HG03025 (cell line): ENCODE results near the gene ATF6B.
"Not testable (repeated sequence)": the region's sequence is repeated elsewhere in the genome, so short reads cannot be mapped to it uniquely, and the experiment has no call there.

Source experiments
- ATAC-seq: cut with Tn5 transposase; IDR thresholded peaks from one replicate; pipeline ENCODE4 v1.9.1; 2021; ENCODE audit warnings: mild to moderate bottlenecking, moderate library complexity; ENCODE audit not compliant: unreplicated experiment, low FRiP score

The ATF6B gene

DNA sequence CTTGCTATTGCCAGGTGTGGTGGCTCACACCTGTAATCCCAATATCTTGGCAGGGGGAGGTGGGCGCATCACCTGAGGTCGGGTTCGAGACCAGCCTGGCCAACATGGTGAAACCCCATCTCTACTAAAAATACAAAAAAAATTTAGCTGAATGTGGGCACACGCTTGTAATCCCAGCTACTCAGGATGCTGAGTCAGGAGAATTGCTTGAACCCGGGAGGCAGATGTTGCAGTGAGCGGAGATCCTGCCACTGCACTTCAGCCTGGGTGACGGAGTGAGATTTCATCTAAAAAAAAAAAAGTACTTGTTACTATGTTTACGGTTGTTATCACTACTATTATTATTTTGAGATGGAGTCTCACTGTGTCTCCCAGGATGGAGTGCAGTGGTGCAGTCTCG is 28.8 kb upstream of the ATF6B start:
- ATAC-seq: no peak

DNA sequence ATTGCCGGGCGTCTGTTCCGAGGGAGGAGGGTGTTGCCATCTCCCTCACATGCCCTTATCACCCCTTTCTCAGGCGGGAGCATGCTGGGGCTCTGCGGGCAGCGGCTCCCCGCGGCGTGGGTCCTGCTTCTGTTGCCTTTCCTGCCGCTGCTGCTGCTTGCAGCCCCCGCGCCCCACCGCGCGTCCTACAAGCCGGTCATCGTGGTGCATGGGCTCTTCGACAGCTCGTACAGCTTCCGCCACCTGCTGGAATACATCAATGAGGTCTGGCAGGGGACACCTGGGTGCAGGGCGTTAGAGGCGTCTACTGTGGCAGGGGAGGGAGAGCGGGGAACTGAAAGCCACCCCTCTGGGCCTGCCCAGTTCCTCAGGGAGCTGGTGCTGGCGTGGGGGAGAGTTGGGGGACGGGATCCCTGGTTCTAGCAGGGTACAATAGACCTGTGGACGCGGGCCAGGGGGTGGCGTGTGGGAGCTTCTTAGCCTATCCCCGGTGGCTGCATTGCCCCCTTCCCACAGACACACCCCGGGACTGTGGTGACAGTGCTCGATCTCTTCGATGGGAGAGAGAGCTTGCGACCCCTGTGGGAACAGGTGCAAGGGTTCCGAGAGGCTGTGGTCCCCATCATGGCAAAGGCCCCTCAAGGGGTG is 26.6 kb upstream of the ATF6B start:
- no peak for ATAC-seq

DNA sequence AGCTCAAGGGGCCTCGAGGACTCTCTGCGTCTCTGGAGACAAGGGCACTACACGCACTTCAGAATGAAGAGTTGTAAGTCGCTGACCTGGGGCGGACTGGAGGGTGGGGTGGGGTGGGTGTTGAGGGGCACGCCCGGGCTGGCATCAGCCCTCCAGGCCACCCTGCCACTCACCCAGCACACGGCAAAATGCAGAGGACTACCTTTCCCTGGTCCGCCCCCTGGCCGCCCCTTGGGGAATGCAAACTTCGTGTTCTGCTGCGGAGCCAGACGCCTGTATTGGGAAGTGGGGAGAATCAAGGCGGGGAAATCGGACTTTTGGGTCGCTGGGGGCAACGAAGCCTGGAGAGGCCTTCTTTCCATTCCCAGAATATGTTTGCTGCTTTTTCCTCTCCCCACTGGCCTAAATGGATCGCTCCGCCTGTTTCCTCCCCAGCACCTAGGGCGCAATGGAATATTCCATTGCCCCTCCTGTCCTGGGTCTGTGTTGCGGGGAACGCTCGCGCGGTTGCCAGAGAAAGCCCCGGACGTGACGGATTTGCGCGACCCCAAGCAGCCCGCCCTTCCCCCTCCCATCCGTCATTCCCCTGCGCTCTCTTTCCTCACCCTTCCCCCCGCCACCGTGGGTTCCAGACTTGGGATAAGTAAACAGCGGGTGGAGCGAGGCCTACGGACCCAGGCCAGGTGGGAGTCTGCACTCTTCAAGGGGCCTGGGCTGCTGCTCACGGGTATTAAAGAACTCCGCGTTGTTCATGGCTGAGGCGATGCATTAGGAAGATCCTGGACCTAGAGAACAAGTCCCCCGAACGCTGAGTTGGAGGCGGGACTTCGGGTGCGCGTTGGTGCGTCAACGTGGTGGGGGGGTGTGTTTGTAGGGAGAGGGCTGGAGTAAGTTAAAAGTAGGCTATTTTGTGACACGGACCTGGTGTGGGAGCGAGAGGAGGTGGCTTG is 25.8 kb upstream of the ATF6B start, which contains the start of gene PPT2:
Gene PPT2 (plus strand): TSS at position 578 of the 950 bp plus-strand sequence. CDS start 454 bp downstream, outside the sequence.
- no peak for ATAC-seq

DNA sequence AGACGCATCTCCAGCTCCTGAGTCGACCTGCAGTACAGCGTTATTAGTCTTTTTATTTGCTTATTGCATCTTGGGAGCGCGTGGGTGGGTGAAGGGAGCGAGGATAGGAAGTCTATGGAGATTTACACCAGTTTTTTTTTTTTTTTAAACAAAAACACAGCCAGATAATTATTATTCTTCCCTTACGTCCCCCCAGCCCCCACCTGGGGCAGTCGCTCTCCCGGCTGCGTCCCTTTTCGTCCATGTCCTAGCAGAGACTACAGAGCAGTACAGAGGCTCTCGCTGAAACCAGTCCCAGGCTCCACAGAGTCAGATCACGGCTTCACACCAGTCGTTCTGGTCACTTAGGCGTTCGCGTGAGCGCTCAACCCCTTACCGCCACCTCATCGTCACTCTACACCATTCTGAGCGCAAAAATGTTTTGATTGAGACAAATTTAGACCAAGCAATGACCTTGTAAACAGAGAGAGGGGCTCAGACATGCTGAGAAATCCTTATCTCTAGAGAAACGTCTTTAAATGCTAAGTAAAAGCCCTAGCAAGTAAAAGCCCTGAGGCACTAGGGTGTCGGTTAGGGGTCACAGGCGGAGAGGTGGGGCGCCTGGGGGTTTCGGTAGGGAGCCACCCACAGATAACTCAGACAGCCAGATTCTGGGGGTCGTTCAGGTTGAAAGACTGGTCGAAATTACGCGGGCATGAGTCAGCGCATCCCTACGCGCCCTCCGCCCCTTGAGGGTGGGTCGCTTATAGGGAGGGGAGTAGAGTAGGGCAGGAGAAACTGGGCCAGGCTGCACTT is 24.9 kb upstream of the ATF6B start:
- ATAC-seq: no peak

DNA sequence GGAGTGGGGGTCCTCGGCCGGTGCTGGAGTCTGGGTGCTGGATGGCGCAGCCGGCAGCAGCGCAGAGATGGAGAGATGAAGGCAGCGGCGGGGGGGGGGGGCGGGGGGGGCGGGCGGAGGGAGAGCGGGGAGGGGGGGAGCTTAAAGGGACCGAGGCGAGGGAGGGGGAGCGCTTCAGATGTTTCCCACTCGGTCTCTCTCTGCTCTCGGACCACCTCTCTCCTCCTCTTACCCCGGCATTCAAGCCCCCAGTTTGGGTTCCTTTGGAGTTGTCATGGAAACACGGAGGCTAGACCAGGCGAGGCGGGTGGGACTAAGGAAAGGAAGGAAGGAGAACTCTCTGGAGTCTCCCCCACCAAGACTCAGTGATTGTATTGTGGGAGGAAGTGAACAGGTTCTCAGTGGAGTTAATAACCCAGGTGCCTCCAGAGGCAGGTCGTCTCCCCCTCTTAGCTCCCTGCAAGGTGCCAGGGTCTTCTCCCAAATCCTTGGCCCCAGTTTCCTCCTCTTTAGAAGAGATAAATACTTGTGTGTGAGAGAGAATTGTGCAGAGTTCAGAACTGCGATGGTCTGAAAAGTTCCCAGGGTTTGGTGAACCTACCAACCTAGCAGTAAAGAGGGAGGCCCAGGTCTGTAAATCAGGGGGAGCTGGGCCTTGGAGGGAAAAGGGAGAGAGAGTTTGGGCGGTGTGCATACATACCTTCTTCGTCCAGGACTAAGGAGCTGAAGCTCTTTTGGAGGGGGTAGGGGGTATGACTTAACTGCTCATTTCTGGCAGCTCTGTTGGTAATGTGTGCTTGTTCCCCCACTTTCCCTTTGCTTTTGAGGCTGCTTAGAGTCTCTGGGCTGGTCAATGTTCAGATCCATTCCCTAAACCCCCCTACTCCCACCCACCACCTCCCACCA is 24.1 kb upstream of the ATF6B start, which contains the start of gene PRRT1:
Gene PRRT1 (minus strand): TSS at position 77 of the 906 bp plus-strand sequence. CDS start 112 bp downstream, outside the sequence.
- no peak for ATAC-seq

DNA sequence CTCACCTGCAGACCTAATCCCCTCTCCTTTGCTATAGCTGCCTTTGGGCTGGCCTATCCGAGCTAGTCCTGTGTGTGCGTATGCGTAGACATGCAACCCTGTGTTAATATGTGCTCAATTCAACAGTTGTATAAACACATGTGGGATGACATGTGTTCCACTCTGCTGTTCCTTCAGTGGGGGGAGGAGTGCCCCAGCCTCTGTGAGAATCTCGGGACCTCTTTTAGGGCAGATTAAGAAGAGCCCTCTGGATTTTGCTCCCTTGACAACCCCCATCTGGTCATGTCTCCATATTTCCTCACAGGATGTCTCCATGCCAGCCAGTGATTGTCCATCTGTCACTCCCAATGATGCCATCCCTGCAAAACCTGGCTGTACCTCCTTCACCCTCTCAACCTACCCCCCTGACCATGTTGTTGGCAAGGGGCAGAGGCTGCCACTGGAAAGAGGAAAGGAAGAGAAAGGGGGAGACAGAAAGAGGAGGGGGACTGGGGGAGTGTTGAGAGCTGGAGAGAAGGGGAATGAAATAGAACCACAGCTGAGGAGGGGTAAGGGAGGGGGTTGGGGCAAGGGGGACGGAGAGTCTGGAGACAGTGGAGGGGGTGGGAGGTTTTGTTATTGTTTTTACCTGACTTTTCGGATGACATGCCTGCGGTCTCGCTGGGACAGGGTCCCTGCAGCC is 23.3 kb upstream of the ATF6B start:
- ATAC-seq: no peak

DNA sequence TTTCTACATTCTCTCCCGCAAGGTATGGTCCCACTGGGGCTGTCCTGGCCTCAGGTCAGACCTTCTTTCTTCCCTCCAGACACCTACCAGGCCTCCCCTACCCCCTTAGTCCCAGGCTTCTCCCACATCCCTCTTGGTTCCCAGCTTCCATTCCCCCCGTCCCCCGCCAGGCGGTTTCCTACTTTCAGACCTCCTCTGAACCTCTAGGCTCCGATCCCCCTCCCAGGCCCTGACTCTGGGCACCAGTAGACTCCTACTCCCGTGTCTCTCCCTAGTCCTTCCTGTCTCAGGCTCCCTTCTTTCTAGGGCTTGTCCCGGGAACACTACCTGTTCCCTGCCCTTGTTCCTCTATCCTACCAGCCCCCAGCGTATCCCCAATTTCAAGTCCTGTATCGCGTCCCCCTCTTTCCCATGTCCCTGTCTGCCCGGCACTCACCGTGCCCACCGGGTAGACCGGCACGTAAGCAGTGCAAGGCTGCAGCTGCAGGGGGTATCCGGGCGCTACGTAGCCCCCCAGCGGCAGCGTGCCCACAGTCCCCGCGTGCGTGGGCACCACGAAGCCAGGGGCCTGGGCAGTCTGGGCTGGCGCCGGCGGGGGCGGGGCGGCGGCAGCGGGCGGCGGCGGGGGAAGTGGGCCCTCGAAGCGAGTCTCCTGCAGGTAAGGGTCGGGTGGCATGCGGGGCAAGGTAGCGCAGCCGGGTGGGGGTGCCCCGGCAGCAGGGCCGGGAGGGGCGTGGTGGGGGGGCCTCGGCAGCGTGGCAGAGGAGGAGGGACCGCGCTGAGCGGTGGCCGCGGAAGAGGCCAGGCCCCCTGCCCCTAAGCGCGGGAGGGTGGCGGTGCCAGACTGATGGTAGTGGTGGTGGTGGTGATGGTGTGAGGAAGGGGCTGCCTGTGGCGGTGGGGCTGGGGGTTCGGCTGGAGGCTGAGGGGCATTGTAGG is 22.2 kb upstream of the ATF6B start:
- no peak for ATAC-seq

DNA sequence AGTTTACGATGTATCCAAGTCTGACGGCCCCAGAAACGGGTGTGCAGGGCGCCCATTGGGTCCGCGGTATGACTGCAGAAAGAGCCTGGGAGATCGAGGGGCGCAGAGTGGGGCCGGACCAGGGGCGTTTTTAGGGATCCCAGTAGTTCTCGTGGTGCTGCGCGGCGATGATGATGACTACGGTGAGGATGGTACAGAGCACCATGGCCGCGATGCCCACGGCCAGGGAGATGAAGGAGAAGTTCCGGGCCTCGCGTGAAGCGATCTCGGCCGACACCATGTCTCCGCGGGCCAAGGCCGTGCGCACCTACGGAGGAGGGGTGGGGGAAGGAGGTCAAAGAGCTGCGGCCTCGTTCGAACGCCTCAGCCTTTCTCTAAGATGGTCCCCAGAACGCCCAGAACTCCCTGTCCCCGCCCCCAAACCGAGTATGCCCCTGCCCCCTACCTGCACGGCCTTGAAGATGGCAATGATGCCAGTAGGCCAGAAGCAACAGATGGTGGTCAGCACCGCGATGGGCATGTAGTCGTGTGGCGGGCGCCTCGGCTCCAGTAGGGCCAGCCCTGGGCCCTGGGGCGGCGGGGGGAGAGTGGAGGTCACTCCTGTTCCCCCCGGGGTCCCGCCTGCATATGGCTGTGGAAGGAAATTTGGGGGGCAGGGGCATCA is 21.2 kb upstream of the ATF6B start:
- ATAC-seq: no peak

DNA sequence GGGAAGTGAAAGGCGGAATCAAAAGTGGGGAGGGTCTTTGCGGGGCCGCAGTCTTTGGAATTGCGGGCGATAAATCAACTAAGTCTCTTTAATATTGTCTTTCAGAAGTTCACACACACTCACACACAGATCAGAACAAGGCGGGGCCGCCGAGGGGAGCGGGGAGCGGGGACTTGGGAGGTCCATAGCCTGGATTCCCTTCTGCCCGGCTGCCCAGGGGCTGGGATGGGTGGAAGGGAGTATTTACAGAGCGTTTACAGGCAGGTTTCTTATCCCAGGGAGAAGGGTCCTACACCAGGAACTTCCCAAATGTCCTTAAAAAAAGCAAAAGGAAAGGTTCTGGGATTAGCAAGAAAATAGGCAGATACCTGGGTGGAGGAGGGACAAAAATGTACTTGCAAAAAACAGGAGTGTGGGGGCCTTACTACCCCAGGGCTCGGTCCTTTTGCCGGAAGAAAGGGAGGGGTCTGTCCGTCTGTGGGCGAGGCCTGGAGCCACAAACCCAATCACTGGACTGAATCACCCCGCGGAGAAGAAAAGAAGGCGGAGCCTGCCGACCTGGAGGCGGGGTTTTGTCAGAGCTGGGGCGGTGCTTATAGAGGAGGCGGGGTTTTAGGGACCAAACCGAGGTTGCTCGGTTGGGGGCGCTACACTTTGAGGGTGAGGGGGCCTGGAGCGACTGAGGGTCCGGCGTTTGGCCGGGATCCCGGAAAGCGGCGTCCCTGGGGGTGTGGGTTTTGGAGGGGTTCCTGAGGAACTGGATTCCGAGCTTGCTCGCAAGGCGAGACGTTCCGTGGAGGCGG is 20.4 kb upstream of the ATF6B start:
- no peak for ATAC-seq

DNA sequence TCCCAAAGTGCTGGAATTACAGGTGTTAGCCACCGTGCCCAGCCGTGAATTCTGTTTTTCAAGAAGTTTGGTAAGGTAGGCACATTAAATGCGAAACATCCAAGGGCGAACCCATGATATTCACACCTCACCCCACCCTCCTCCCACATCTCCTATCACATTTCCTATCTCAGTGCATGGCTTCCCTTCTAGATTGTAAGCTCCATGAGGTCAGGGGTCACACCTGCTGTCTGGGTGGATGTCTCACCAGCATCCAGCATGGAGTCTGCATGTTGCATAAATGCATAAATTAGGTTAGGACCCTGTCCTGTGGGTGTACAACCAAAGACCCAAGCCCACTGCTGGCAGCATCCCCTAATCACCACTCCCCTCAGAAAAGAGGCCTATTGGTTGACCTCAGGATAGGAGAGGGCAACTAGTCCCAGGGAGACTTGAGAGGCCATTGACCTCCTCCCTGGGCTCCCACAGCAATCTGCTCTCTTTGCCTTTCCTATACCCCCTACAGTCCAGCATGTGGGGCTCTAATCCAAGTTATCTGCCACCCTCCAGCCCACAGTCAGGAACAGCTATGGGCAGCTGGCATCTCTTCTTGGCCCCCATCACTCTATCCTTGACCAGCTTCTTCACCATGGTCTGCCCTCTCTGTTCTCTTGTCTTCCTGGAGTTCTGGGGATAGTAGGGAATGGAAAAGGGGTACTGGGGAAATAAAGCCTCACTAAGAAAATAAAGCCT is 19.5 kb upstream of the ATF6B start:
- ATAC-seq: no peak

DNA sequence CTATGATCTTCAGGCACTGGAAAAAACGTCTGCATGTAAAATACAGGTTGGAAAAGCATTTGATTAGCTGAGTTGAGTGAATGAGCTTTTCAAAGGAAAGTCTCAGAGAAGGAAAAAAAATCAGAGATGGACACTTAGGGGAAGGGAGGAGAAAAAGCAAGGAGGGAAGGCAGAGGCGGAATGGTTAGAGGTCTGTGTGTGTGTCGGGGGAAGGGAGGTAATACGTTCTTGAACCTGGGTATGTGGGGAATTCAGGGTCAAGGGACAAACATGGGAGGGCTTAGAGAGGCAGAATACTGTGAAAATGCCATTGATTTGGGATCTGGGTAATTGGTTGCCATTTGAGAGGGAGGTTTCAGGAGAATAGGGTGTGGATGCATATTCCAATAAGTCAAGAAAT is 18.6 kb upstream of the ATF6B start:
- no peak for ATAC-seq

DNA sequence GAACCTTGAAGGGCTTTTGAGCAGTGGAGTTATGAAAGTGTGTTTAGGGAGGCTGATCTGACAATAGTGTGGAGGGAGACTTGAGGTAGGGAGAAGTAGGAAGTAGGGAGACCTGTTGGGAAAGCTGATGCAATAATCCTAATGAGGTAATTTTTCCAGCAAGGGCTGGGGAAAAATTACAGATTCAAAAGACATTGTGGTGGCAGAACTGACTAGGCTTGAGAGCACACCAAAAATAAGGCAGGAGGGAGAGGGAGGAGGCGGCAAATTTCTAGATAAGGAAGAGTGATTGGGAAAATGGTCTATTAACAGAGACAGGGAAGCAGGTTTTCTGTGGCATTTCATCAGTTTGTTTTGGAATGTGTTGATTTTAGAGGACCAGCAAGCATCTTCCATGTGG is 18.2 kb upstream of the ATF6B start:
- no peak for ATAC-seq

DNA sequence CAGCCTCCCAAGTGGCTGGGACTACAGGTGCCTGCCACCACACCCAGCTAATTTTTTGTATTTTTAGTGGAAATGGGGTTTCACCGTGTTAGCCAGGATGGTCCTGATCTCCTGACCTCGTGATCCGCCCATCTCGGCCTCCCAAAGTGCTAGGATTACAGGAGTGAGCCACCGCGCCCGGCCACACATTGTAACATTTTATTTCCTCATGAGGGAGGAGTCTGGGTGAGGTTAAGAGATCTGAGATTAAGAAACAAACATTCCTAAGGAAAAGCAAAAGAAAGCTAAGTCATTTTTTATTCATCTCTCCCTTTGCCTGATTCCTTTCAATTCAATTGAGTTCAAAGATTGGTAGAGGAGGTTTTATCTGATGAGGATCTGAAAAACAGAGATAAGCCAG is 16.2 kb upstream of the ATF6B start:
- ATAC-seq: not testable (repeated sequence)

DNA sequence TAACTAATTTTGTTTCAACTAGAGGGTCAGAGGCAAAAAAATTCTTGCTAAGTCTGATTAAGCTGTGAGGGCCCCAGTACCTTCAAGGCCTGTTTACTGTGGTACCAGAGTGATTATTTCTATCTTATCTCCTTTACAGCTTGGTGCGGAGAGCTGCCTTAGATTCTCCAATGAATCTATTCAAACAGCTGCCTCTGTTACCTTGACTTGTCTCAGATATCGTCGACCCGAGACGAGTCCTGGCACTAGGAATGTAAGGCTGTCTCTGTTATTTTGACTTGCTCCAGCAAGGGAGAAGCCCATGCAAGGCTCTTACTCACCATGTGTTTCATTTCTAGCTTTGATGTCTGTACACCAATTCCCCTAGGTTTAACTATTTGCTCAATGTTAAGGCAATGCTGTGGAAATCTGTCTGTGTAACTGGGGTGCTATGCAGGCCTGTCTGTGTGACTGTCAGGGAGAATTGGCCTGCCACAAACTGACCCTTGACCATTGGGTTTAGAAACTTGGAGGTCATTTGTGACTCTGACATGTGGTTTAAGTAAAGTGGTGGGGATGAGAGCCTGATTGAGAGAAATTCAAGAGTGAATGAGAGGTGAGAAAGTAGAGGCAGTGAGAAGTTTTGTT is 12.5 kb upstream of the ATF6B start:
- ATAC-seq: no peak

DNA sequence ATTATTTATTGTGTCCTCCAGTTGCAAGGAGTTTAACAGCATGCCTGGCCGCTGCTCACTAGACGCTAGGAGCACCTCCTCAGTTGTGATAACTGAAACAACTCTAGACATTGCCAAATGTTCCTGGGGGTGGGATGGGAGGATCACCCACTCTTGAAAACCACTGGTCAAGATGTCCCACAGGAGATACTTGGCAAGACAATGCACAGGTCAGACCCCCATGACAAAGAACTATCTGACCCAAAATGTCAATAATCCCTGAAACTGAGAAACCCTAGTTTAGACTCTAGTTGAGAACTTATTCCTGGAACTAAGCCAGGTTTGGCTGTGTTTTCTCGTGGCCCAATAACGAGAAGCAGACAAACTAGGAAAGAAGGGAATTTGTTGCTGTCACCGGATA is 11.5 kb upstream of the ATF6B start:
- no peak for ATAC-seq

DNA sequence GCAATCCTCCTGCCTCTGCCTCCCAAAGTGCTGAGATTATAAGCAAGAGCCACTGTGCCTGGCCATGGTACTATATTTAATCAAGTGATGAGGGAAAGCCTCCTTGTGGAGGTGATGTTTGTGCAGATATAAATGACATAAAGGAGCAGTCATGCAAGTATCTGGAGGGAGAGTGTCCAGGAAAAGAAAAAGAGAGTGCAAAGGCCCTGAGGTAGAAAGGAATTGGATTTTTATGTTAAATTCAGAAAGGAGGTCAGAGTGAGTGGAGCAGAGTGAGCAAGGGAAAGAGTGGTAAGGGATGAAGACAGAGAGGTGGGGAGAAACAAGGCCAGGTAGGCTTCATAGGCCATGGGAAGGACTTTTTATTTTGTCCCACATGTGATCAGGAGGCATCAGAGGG is 9.4 kb upstream of the ATF6B start:
- no peak for ATAC-seq
